Stimulated activated CD8-positive, alpha-beta memory T cell treated with anti-CD3 and anti-CD28 coated beads, Interleukin-12 subunit alpha, Interleukin-12 subunit beta, amount 100 ng/mL, for 24 hours (primary cell): ENCODE data around the gene SEZ6.

Experiments
- DNase-seq: peaks from one replicate; pipeline ENCODE4 v3.0.0-alpha.2; 2020; ENCODE audit errors: extremely low read depth

The SEZ6 gene

GRCh38 chr17:29034510-29034909, 28.7 kb upstream of the SEZ6 start:
- DNase-seq = no peak

GRCh38 chr17:29032857-29033197, 27.0 kb upstream of the SEZ6 start:
- DNase-seq = no peak

GRCh38 chr17:29032013-29032856, 26.4 kb upstream of the SEZ6 start:
- DNase-seq = no peak

- DNase-seq = no peak
These were observed 25.7 kb upstream of the SEZ6 start for GRCh38 chr17:29031488-29031887.

GRCh38 chr17:29024316-29024952, 18.6 kb upstream of the SEZ6 start:
- no peak for DNase-seq

- no peak for DNase-seq
These were observed 16.2 kb upstream of the SEZ6 start for GRCh38 chr17:29022074-29022473.

- no peak for DNase-seq
These were observed 15.4 kb upstream of the SEZ6 start for GRCh38 chr17:29021226-29021625.

- no peak for DNase-seq
These were observed 14.7 kb upstream of the SEZ6 start for GRCh38 chr17:29020576-29020975.

GRCh38 chr17:29019475-29020181, 13.8 kb upstream of the SEZ6 start:
- DNase-seq = no peak

- DNase-seq = no peak
These were observed 13.1 kb upstream of the SEZ6 start for GRCh38 chr17:29018788-29019474.

- no peak for DNase-seq
These were observed 10.7 kb upstream of the SEZ6 start for GRCh38 chr17:29016345-29017210.

- no peak for DNase-seq
These were observed 8.9 kb upstream of the SEZ6 start for GRCh38 chr17:29014716-29015115.

- no peak for DNase-seq
These were observed 6.7 kb upstream of the SEZ6 start for GRCh38 chr17:29012535-29012934.

GRCh38 chr17:29010586-29010985, 4.8 kb upstream of the SEZ6 start:
- no peak for DNase-seq

- DNase-seq = no peak
These were observed 4.3 kb upstream of the SEZ6 start for GRCh38 chr17:29010129-29010528.

GRCh38 chr17:29008591-29008990, 2.8 kb upstream of the SEZ6 start:
- no peak for DNase-seq

GRCh38 chr17:29007860-29008455, 2.1 kb upstream of the SEZ6 start:
- DNase-seq = no peak

GRCh38 chr17:29007456-29007855, 1.6 kb upstream of the SEZ6 start:
- no peak for DNase-seq

GRCh38 chr17:29004081-29004692, 1.6 kb downstream of the SEZ6 start:
- DNase-seq = no peak

- no peak for DNase-seq
These were observed 2.5 kb downstream of the SEZ6 start for GRCh38 chr17:29003289-29003688.
